Uterus (tissue), 2 donors: ENCODE data around the gene OR2AE1.

ENCODE experiments used
- POLR2A ChIP-seq, 2 donors: fragments of 450-650 bp; IDR thresholded peaks; one replicate each; pipeline ENCODE4 v1.6.1; 2016; ENCODE audit warnings: antibody characterized with exemption in 2 of 2, mild to moderate bottlenecking in 1 of 2, moderate library complexity in 1 of 2
- TF ChIP-seq, protein P1 (sequence below), 4 experiments: fragments of 200-600 bp in 2 of 4; fragments of 450-650 bp in 2 of 4; sonication (generic) in 2 of 4; IDR thresholded peaks; one replicate each; pipeline ENCODE4 v1.5.1; 2016 to 2019; ENCODE audit warnings: antibody characterized with exemption in 4 of 4, mild to moderate bottlenecking in 2 of 4, moderate library complexity in 1 of 4

DNA sequence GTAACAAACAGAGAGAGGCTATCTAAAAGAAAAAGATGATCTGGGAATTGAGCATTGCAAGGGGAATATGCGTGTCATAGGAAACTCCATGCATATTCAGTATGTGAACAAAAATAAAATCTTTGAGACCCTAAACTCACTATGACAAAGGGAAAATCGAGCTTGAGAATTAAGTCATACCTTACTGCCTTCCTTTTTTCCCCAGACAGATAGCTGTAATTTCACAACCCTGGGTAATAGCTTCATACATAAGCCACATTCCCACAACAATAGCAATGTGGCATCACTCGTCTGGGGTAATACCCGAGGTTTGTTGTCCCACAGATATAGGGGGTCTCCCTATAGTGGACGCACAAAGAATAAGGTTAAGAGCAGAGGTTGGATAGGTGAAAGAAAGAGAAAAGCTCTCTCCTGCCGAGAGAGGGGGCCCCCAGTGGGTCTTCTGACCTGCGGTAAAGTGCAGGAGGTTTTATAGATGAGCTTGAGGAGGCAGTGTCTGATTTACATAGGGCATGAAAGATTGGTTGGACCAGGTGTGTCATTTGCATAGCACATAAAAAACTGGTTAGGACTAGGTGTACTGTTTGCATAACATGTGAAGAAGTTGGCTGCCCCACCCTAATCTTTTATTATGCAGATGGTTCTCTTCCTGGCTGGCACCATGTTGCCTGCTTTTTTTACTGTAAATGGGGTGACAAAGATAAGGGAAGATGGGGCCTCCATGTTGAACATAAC lies 37.4 kb downstream of the OR2AE1 start:
- TF ChIP-seq, protein P1, sequence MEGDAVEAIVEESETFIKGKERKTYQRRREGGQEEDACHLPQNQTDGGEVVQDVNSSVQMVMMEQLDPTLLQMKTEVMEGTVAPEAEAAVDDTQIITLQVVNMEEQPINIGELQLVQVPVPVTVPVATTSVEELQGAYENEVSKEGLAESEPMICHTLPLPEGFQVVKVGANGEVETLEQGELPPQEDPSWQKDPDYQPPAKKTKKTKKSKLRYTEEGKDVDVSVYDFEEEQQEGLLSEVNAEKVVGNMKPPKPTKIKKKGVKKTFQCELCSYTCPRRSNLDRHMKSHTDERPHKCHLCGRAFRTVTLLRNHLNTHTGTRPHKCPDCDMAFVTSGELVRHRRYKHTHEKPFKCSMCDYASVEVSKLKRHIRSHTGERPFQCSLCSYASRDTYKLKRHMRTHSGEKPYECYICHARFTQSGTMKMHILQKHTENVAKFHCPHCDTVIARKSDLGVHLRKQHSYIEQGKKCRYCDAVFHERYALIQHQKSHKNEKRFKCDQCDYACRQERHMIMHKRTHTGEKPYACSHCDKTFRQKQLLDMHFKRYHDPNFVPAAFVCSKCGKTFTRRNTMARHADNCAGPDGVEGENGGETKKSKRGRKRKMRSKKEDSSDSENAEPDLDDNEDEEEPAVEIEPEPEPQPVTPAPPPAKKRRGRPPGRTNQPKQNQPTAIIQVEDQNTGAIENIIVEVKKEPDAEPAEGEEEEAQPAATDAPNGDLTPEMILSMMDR (IDR thresholded peaks at IDR 0.05): no peak
- no peak for TF ChIP-seq POLR2A (IDR thresholded peaks at IDR 0.05)
